Right renal cortex interstitium (tissue), 3 donors: ENCODE measurements around the gene MAP3K5. TPM values are rescaled to one million over a fixed set of nuclear protein-coding genes. Genes with fewer than 3 reads are reported as not detected.

Source experiments
- DNase-seq, 3 donors: peaks; one replicate each; pipeline ENCODE4 v3.0.0-alpha.2; 2013; ENCODE audit warnings: low read depth in 3 of 3, low spot score in 2 of 3
- polyA plus RNA-seq, 3 donors: library from polyadenylated mRNA; unstranded; fragments of 120-200 nt; gene quantifications; one replicate each; pipeline ENCODE4 v1.2.1, GENCODE V29; 2013; ENCODE audit not compliant: insufficient read length in 3 of 3

MAP3K5 gene
- polyA plus RNA-seq, 3 donors = 6.1 to 6.5 (median 6.2) TPM

GRCh38 chr6:136751991-136752390 is 40.3 kb downstream of the MAP3K5 start:
- no peak for DNase-seq

DNA sequence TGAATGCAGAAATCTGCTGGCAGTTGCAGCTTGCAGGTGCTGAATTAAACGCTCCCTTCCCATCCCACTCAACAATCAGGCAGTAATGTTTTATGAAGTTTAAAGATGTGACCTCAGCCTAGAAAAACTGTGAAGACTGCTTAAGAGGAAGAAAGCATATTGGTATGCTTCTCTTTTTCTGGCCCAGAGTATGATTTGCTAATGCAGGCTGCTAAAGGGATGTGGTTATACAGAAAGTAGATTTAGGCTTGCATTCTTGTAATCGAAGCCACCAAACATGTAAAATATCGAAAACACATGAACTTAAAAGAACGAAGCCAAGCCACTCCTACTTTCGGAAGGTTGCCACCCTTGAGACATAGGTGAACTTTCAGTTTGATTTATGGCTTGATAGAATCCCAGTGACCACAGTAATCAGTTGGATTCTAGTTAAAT is 40.7 kb downstream of the MAP3K5 start:
- DNase-seq = no peak

DNA sequence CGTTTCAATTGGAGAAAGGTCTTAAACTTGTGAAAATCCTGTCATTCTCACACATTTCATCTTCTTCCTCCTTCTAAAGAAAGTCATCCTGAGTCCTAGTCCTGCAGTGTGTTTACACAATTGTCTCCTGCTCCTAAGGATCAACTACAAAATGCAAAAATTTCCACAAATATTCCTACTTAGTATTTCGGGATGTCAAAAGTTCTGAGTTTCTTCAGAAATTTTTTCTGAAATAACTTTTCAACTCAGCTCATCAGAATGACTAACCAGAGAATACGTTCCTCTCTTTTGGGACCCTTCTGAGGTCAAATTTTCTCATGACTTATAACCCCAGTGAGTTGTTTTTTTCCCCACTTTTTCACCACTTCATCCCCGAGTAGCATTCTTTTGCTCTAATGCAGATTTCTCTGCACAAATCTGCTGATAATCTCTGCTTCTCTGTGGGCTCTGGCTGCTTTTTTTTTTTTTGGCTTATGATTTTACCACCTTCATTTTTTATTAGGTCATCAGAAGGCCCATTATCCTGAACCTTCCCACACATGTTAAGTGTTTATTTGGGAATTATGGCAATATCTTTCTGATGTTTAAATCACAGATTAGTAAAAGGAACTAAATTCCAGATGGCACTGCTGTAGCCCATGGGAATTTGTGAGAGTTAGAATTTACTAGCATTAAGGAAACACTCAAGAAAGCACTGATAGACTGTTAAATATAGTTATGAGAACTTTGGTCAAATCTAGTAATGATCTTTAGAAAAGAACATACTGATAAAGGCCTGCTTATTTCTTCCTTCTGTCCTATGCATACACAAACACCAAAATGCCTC is 41.4 kb downstream of the MAP3K5 start:
- DNase-seq = no peak

DNA sequence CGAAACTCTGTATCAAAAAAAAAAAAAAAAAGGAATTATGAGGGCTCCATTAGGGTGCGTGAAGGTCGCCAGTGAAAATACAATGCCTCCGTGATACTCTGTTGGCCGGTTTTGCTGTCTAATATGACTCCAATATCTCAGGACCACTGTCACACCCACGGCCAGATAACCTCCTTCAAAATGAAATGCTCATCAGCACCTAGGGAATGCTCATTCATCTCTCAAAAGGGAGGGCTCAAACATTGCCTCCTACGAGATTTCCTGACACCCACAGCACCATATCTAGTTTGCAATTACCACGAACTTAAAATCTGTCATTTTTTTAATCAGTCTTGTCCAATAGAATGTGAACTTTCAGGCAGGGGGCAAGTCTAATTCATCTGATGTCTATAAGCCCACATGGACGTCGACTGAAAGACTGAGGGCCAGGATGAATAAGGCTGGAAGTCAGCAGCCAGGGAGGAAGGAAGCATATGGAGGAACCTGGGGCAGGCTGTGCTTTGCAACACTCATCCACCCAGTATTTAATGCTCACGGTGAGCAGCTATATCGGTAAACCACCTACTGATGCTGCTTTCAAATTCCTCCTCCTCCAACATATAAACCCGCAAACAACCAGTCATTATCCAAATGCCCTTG is 42.8 kb downstream of the MAP3K5 start:
- no peak for DNase-seq

GRCh38 chr6:136747507-136747906 is 44.8 kb downstream of the MAP3K5 start:
- no peak for DNase-seq

DNA sequence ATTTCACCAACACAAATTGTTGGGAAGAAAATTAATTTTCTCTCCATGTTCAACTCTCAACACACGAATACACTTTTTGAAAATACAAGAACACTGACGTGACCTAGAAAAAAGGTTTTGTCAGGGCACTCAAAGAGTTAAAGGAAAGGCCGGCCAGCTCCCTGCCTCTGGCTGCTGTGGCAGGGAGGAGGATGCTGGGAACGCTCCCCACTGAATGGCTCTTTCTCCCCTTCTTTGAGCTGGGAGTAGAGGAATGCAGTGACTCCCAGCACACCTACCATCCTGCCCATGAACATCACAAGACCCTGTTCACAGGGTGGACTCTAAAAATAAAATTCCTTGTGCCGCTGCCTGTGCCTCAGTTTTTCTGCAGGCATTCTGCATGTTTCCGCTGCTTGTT is 47.0 kb downstream of the MAP3K5 start:
- DNase-seq = no peak

- DNase-seq = no peak
Measured at GRCh38 chr6:136744889-136745288, 47.4 kb downstream of the MAP3K5 start.

DNA sequence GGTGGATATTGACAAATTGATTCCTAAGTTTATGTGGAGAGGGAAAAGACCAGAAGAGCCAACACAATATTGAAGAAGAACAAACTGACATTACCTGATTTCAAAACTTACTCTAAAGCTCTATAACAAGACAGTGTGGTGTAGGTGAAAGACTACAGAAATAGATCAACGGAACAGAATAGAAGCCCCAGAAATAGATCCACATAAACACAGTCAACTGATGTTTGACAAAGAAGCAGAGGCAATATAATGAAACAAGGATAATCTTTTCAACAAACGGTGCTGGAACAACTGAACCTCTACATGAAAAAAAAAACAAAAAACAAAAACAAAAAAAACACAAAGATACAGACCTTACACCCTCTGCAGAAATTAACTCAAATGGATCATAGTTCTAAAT is 50.2 kb downstream of the MAP3K5 start:
- no peak for DNase-seq

DNA sequence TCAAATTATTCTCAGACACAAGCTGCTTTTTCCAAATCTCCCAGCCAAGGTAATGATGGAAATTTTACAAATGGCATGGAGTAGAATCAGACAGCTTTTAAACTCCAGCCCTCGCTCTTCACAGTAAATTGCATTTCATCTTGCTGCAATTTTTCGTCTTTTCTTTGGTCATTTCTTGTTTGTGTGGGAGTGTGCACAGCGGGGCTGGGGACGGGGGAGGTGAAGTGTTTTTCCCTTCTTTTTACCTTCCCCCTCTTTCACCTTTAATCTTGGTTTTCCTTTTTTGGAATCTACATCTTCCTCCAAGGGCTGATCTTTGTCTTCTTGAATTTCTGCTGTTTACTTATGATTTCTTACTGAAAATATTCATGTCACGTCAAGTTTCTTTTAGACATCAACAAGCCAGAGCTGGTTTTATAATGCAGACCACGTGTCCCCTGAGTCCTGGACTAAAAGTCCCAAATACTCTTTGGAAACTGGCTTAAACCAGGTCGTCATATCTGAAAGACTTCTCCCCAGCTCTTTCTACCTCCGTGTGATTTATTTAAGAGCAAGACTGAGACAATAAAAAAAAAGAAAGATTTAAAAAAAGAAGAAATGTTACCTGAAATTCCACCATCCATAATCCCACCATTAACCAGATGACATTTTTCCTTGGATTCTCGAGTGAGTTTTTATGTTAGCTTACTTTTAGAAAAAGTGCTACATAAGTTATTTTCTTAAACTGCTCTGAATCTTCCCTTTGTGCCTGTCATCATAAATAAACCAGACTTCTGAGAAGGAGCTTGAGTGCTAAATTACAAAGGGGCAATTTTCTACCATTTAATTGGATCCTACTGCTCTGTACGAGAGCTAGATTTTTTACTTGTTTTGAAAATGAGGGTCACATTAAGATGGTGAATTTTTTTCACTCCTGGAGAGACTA is 52.0 kb downstream of the MAP3K5 start:
- DNase-seq = no peak

DNA sequence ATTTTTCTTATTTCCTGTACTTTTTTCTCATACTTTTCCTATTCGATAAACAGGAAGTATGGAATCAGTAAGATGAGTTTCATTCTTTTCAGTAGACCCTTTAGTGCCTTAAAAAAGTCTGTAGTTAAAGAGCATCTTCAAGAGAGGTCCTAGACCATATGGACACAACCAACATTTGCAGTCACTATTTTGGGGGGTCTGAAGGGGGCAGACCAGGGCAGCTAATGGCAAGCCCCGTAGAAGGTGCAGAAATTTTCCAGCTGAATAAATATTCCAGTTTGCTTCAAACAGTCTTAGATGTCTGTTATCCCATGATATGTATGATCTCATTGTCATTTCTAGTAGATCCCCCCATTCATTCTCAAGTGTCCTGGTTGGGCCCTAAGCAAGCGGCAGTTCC is 52.8 kb downstream of the MAP3K5 start:
- no peak for DNase-seq

- DNase-seq = no peak
Measured at GRCh38 chr6:136739071-136739470, 53.2 kb downstream of the MAP3K5 start.

DNA sequence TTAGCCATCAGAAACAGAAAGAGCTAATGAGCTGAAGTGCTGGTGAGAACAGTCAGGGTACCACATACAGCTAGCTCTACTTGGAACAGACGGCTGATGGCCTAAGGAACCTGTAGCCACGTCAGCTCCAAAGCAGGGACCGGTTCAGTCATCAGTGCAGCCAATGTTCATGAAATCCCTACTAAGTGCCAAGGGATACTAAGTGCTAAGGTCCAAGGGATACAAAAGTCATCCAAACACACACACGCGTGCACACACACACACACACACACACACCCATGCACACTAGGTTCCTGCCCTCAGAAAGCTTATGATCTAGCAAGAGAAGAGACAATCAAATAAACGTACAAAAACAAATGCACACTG is 53.6 kb downstream of the MAP3K5 start:
- no peak for DNase-seq

DNA sequence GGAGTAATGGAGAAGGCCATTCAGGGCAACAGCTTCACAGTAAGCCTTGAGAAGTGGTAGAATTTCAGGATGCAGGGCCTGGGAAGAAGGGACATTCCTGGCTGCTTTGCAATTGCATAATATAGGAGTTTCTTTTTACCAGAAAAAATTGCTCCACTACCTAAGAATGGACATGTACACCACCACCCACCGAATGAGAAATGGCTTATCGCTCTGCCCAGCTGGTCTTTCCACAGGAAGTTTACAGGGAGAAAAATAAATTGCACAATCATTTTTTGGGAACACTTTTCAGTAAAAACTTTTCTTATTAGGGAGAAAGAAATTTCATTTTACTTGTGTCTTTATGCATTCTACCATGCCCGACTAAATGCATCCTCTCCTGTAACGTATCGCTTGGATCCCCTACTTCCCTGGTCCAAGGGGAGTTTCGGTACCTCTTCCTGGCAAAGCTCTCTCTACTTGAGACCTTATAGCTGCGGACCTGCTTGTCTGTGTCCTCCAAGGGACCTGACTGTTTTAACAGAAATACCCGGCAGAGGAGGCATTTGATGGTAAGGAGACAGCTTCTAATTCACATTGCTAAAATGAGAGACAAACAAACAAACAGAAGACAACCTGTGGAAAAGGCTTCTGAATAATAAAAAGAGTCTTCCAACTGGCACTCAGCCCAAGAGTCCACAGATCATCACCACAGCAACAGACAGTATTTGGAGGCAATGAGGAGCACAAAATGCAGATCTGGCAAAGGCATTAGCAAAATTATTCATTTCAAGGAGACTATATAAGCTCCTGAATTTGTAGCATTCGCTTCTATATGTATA is 54.2 kb downstream of the MAP3K5 start:
- no peak for DNase-seq

- DNase-seq = no peak
Measured at GRCh38 chr6:136737374-136737844, 54.9 kb downstream of the MAP3K5 start.

GRCh38 chr6:136736281-136736960 is 55.9 kb downstream of the MAP3K5 start:
- DNase-seq = no peak

GRCh38 chr6:136734977-136735376 is 57.3 kb downstream of the MAP3K5 start:
- no peak for DNase-seq

- DNase-seq = no peak
Measured at GRCh38 chr6:136732889-136733288, 59.4 kb downstream of the MAP3K5 start.

GRCh38 chr6:136729832-136730231 is 62.4 kb downstream of the MAP3K5 start:
- no peak for DNase-seq

DNA sequence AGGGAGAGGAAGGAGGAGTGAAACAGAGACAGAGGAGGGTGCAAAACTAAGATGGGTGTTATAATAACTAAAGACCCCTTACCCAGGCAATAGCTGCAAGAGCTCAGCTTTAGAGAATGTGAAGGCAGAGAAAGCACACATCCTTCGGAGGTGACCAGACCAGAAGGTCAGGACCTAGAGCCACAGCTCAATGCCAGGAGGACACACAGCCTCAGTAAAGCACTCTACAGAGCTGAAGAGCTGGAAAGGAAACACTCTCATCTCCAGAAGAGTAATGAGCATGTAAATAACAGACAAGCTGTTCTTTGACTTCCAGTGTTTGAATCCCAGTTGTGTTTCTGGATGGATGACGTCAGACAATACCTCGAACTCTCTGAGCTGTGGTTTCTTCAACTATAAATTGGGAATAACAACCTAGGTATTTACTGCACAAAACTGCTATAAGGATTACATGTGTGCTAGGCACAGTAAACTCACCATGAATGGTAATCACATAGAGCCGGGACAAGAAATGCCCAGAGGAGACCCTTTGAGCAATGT is 63.2 kb downstream of the MAP3K5 start:
- no peak for DNase-seq
